ENCODE data around the gene FLAD1.

DNA sequence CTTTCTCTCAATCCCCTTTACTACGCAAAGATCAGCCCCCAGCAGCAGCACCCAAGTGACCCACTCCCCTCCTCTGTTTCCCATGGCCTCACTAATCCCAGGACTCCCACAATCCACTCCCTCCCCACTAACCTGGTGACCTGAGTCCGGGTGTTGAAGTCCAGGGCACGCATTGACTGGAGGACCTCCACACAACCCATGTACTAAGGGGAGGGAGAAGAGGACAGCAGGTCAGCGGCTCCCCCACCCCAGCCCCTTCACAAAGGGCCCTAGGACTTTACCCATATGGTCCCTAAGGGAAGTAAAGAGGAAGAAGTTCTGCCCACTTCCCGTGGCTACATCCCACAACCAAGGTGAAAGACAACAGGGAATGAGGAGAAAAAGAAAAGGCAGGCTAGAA, 13.9 kb upstream of the FLAD1 start:
- TF ChIP-seq, protein P1, sequence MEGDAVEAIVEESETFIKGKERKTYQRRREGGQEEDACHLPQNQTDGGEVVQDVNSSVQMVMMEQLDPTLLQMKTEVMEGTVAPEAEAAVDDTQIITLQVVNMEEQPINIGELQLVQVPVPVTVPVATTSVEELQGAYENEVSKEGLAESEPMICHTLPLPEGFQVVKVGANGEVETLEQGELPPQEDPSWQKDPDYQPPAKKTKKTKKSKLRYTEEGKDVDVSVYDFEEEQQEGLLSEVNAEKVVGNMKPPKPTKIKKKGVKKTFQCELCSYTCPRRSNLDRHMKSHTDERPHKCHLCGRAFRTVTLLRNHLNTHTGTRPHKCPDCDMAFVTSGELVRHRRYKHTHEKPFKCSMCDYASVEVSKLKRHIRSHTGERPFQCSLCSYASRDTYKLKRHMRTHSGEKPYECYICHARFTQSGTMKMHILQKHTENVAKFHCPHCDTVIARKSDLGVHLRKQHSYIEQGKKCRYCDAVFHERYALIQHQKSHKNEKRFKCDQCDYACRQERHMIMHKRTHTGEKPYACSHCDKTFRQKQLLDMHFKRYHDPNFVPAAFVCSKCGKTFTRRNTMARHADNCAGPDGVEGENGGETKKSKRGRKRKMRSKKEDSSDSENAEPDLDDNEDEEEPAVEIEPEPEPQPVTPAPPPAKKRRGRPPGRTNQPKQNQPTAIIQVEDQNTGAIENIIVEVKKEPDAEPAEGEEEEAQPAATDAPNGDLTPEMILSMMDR (IDR thresholded peaks at IDR 0.05; ENCODE audit: low read depth, low read length): no peak
- TF ChIP-seq EZH2phosphoT487 (IDR thresholded peaks at IDR 0.05; ENCODE audit: low read depth): no peak
